GM13977 (cell line): ENCODE measurements around the gene PRKACA.

Experiments
- DNase-seq: peaks from one replicate; pipeline ENCODE4 v3.0.0; 2012; ENCODE audit warnings: low spot score
- CTCF ChIP-seq: IDR thresholded peaks from 2 replicates; pipeline ENCODE4 v1.5.1; 2012; ENCODE audit warnings: mild to moderate bottlenecking, control low read depth; ENCODE audit not compliant: insufficient read depth; ENCODE audit errors: extremely low read depth, missing control alignments
- in situ Hi-C: fragments of 300-500 bp; cut with MboI; formaldehyde crosslinking; loops from one replicate; pipeline ENCODE4 v1.12.0; 2022; ENCODE audit warnings: low sequenced_read_pairs, low pct_unique_long_range_greater_than_20kb, mixed read lengths, inconsistent platforms; ENCODE audit not compliant: unreplicated experiment

PRKACA gene

GRCh38 chr19:14072535-14073260 is 44.9 kb downstream of the PRKACA start, which contains the start of gene MISP3:
Gene MISP3, plus strand, starts transcription at chr19:14072786. Its CDS starts 524 bp downstream, at chr19:14073310.
- TF ChIP-seq CTCF, result no peak
- no peak for DNase-seq
- in situ Hi-C loops, result loop anchor here (10.0 to 25.0 kb wide), 2 partner anchors 198 to 485 kb away; partner anchors contain the start of gene NANOS3

GRCh38 chr19:14070268-14071050 is 47.1 kb downstream of the PRKACA start:
- no peak for TF ChIP-seq CTCF
- in situ Hi-C loops, result loop anchor here (10.0 to 25.0 kb wide), 2 partner anchors 196 to 483 kb away; partner anchors contain the start of gene NANOS3
- DNase-seq, result no peak

- no peak for DNase-seq
- TF ChIP-seq CTCF, result no peak
- in situ Hi-C loops, result loop anchor here (25.0 kb wide), 1 partner anchor 479 kb away; no protein-coding TSS in a partner anchor
These were observed 51.4 kb downstream of the PRKACA start for GRCh38 chr19:14066134-14066533.

GRCh38 chr19:14063105-14063504 is 54.5 kb downstream of the PRKACA start:
- no peak for DNase-seq
- no peak for TF ChIP-seq CTCF
- in situ Hi-C loops, result loop anchor here (25.0 kb wide), 1 partner anchor 476 kb away; no protein-coding TSS in a partner anchor

GRCh38 chr19:14062558-14062855 is 55.1 kb downstream of the PRKACA start:
- in situ Hi-C loops, result loop anchor here (25.0 kb wide), 1 partner anchor 475 kb away; no protein-coding TSS in a partner anchor
- DNase-seq, result no peak
- no peak for TF ChIP-seq CTCF

GRCh38 chr19:14061751-14062557 is 55.6 kb downstream of the PRKACA start, which contains the start of gene PALM3:
Gene PALM3, minus strand, starts transcription at chr19:14062076. Its CDS starts 96 bp downstream, at chr19:14061980.
- no peak for DNase-seq
- no peak for TF ChIP-seq CTCF
- in situ Hi-C loops, result loop anchor here (25.0 kb wide), 1 partner anchor 475 kb away; no protein-coding TSS in a partner anchor
